WTC11 (cell line): ENCODE data around the gene PRAF2. TPM values are rescaled to one million over a fixed set of nuclear protein-coding genes. Genes with fewer than 3 reads are reported as not detected.

Source experiments
- ATAC-seq: fragments of 200-7000 bp; cut with Tn5 transposase; 2 replicates; pipeline ENCODE4 v1.10.0; 2021; ENCODE audit warnings: mild to moderate bottlenecking, moderate library complexity
- CTCF ChIA-PET: fragments of 300-600 bp; sonication (Branson Sonifier 250); formaldehyde crosslinking; loops from one replicate; lab custom pipeline; 2021; ENCODE audit warnings: antibody characterized with exemption; lab: Charles Lee
- POLR2A ChIA-PET: fragments of 350-600 bp; sonication (Branson Sonifier 250); formaldehyde crosslinking; loops from one replicate; lab custom pipeline; 2021; ENCODE audit warnings: antibody characterized with exemption; lab: Charles Lee
- DNase-seq: peaks from one replicate; pipeline ENCODE4 v3.0.0; 2021; ENCODE audit warnings: low spot score
- H3K27ac Mint-ChIP-seq: 2 replicates; pipeline ENCODE4 v1.8.0; 2021; ENCODE audit warnings: mixed read lengths
- H3K27me3 Mint-ChIP-seq: 2 replicates; pipeline ENCODE4 v1.8.0; 2021; ENCODE audit warnings: low read depth, mild to moderate bottlenecking, moderate library complexity, mixed read lengths
- H3K36me3 Mint-ChIP-seq: 2 replicates; pipeline ENCODE4 v1.8.0; 2021; ENCODE audit warnings: mixed read lengths
- H3K4me1 Mint-ChIP-seq: 2 replicates; pipeline ENCODE4 v1.8.0; 2022; ENCODE audit warnings: mixed read lengths
- H3K4me3 Mint-ChIP-seq: 2 replicates; pipeline ENCODE4 v1.8.0; 2021; ENCODE audit warnings: mild to moderate bottlenecking, moderate library complexity, mixed read lengths
- H3K9me3 Mint-ChIP-seq: 2 replicates; pipeline ENCODE4 v1.8.0; 2021; ENCODE audit warnings: mixed read lengths
- ARID4B ChIP-seq: sonication (generic); formaldehyde crosslinking; IDR thresholded peaks from 2 replicates; pipeline ENCODE4 v1.8.0; 2023; ENCODE audit warnings: missing genetic modification reagents, mild to moderate bottlenecking, borderline replicate concordance
- CDX4 ChIP-seq: fragments of 250-450 bp; sonication (Bioruptor Pico); IDR thresholded peaks from 2 replicates; pipeline ENCODE4 v1.9.0; 2021; ENCODE audit warnings: moderate library complexity, mild to moderate bottlenecking, inconsistent platforms, borderline replicate concordance
- CREB1 ChIP-seq: sonication (generic); formaldehyde crosslinking; IDR thresholded peaks from 2 replicates; pipeline ENCODE4 v1.8.0; 2023; ENCODE audit warnings: mild to moderate bottlenecking, missing genetic modification reagents
- ERG ChIP-seq: fragments of 250-450 bp; sonication (Bioruptor Pico); IDR thresholded peaks from 2 replicates; pipeline ENCODE4 v1.8.0; 2021; ENCODE audit warnings: mild to moderate bottlenecking
- GABPB1 ChIP-seq: sonication (generic); formaldehyde crosslinking; IDR thresholded peaks from 2 replicates; pipeline ENCODE4 v1.8.1; 2023; ENCODE audit warnings: mild to moderate bottlenecking, missing genetic modification reagents
- HMGXB4 ChIP-seq: sonication (generic); formaldehyde crosslinking; IDR thresholded peaks from 2 replicates; pipeline ENCODE4 v1.8.1; 2023; ENCODE audit warnings: mild to moderate bottlenecking, moderate library complexity, missing genetic modification reagents
- JAZF1 ChIP-seq: fragments of 250-450 bp; sonication (Bioruptor Pico); IDR thresholded peaks from 2 replicates; pipeline ENCODE4 v1.9.0; 2021; ENCODE audit warnings: moderate library complexity, mild to moderate bottlenecking, inconsistent platforms
- KAT7 ChIP-seq: sonication (generic); formaldehyde crosslinking; IDR thresholded peaks from 2 replicates; pipeline ENCODE4 v1.8.1; 2023; ENCODE audit warnings: missing genetic modification reagents, mild to moderate bottlenecking, borderline replicate concordance
- MAX ChIP-seq: sonication (generic); formaldehyde crosslinking; IDR thresholded peaks from 2 replicates; pipeline ENCODE4 v1.8.0; 2022; ENCODE audit warnings: mild to moderate bottlenecking, missing genetic modification reagents
- NFE2L1 ChIP-seq: sonication (generic); formaldehyde crosslinking; IDR thresholded peaks from 2 replicates; pipeline ENCODE4 v1.8.1; 2023; ENCODE audit warnings: missing genetic modification reagents
- NR3C1 ChIP-seq: sonication (generic); formaldehyde crosslinking; conservative IDR thresholded peaks from 2 replicates; pipeline ENCODE4 v1.8.1; 2023; ENCODE audit warnings: low read depth, mild to moderate bottlenecking, missing genetic modification reagents
- PRRX2 ChIP-seq: fragments of 250-450 bp; sonication (Bioruptor Pico); IDR thresholded peaks from 2 replicates; pipeline ENCODE4 v1.8.0; 2021; ENCODE audit warnings: mild to moderate bottlenecking
- RELA ChIP-seq: sonication (generic); formaldehyde crosslinking; IDR thresholded peaks from 2 replicates; pipeline ENCODE4 v1.8.1; 2022; ENCODE audit warnings: missing genetic modification reagents, mild to moderate bottlenecking, borderline replicate concordance
- SOX15 ChIP-seq: fragments of 250-450 bp; sonication (Bioruptor Pico); IDR thresholded peaks from 2 replicates; pipeline ENCODE4 v1.9.0; 2021; ENCODE audit warnings: mild to moderate bottlenecking
- STAT6 ChIP-seq: sonication (generic); formaldehyde crosslinking; conservative IDR thresholded peaks from 2 replicates; pipeline ENCODE4 v1.8.1; 2023; ENCODE audit warnings: mild to moderate bottlenecking, low read depth, missing genetic modification reagents, moderate library complexity
- TCF7 ChIP-seq: sonication (generic); formaldehyde crosslinking; IDR thresholded peaks from 2 replicates; pipeline ENCODE4 v1.8.0; 2022; ENCODE audit warnings: mild to moderate bottlenecking, low read depth, missing genetic modification reagents, moderate library complexity
- USF1 ChIP-seq: sonication (generic); formaldehyde crosslinking; IDR thresholded peaks from 2 replicates; pipeline ENCODE4 v1.8.0; 2022; ENCODE audit warnings: mild to moderate bottlenecking, missing genetic modification reagents
- USF2 ChIP-seq: sonication (generic); formaldehyde crosslinking; IDR thresholded peaks from 2 replicates; pipeline ENCODE4 v1.8.1; 2023; ENCODE audit warnings: mild to moderate bottlenecking, missing genetic modification reagents, moderate library complexity
- ZNF416 ChIP-seq: fragments of 250-450 bp; sonication (Bioruptor Pico); IDR thresholded peaks from 2 replicates; pipeline ENCODE4 v1.9.0; 2021; ENCODE audit warnings: mild to moderate bottlenecking, inconsistent platforms
- ZNF512 ChIP-seq: sonication (generic); formaldehyde crosslinking; IDR thresholded peaks from 2 replicates; pipeline ENCODE4 v1.8.1; 2022; ENCODE audit warnings: missing genetic modification reagents, borderline replicate concordance
- ZNF671 ChIP-seq: fragments of 250-450 bp; sonication (Bioruptor Pico); IDR thresholded peaks from 2 replicates; pipeline ENCODE4 v1.8.0; 2021; ENCODE audit warnings: mild to moderate bottlenecking
- total RNA-seq: library from RNA; stranded (reverse); gene quantifications from 3 replicates; pipeline ENCODE4 v1.2.3, GENCODE V29; 2021

Gene PRAF2
- total RNA-seq, 1 experiment from 2014 or later: 14.8 TPM

GRCh38 chrX:49102190-49102589, 28.4 kb upstream of the PRAF2 start:
- no peak for DNase-seq
- Mint-ChIP-seq H3K27ac (no peak overlapping the region), H3K36me3 (no peaks in the 10 kb centered on the region)
- no peak for ATAC-seq
- TF ChIP-seq NR3C1 (CRISPR knock-in tag) (no peak), NFE2L1 (CRISPR knock-in tag) (no peak), KAT7 (CRISPR knock-in tag) (no peak), ZNF671 (no peak), CREB1 (CRISPR knock-in tag) (no peak), CDX4 (CRISPR knock-in tag) (no peak), TCF7 (no peak), GABPB1 (CRISPR knock-in tag) (no peak), MAX (no peak), HMGXB4 (CRISPR knock-in tag) (no peak), USF1 (no peak), PRRX2 (CRISPR knock-in tag) (no peak), RELA (CRISPR knock-in tag) (no peak), USF2 (CRISPR knock-in tag) (no peak)
- TF ChIP-seq, all 79 proteins: peak for 0
- H3K9me3 Mint-ChIP-seq: no peaks in the 10 kb centered on the region
- H3K27me3 Mint-ChIP-seq: no peaks in the 10 kb centered on the region
- peaks cover 3% of the 10 kb centered on the region; the same call in 1 of the 2 replicates for H3K4me1 Mint-ChIP-seq
- CTCF ChIA-PET: no interaction called here
- POLR2A ChIA-PET: no interaction called here
- H3K4me3 Mint-ChIP-seq: peak overlapping the region; percentile 84

- POLR2A ChIA-PET: no interaction called here
- peak; percentile 65 for ATAC-seq
- Mint-ChIP-seq H3K9me3 (no peaks in the 10 kb centered on the region), H3K36me3 (no peaks in the 10 kb centered on the region), H3K27ac (no peak overlapping the region), H3K4me3 (peak overlapping the region; percentile 84), H3K4me1 (peaks cover 3% of the 10 kb centered on the region; the same call in 1 of the 2 replicates), H3K27me3 (no peaks in the 10 kb centered on the region)
- CTCF ChIA-PET: interaction anchor here (1.0 kb wide), 3 partner anchors 62 to 143 kb away, joined by 3 to 5 read pairs (median 3); no protein-coding TSS in a partner anchor
- DNase-seq: no peak
- no peak for TF ChIP-seq ERG (CRISPR knock-in tag)
- TF ChIP-seq ARID4B (CRISPR knock-in tag): no peak
- no peak for TF ChIP-seq JAZF1
- TF ChIP-seq ZNF416 (CRISPR knock-in tag): no peak
- TF ChIP-seq STAT6 (CRISPR knock-in tag): no peak
- no peak for TF ChIP-seq ZNF512 (CRISPR knock-in tag)
- TF ChIP-seq CDX4 (CRISPR knock-in tag): no peak
- no peak for TF ChIP-seq SOX15
These were observed 27.8 kb upstream of the PRAF2 start for GRCh38 chrX:49101629-49101984.
